Endothelial cell (in vitro differentiated cells): ENCODE results near the gene NRXN3. TPM values are rescaled to one million over a fixed set of nuclear protein-coding genes. Genes with fewer than 3 reads are reported as not detected.

ENCODE experiments used
- DNase-seq: peaks from one replicate; pipeline ENCODE4 v3.0.0; 2021; ENCODE audit warnings: low spot score
- H3K27ac Mint-ChIP-seq: one replicate; pipeline ENCODE4 v1.8.0; 2021; ENCODE audit warnings: mixed read lengths, inconsistent platforms; ENCODE audit not compliant: unreplicated experiment
- H3K27me3 Mint-ChIP-seq: one replicate; pipeline ENCODE4 v1.8.0; 2021; ENCODE audit warnings: mild to moderate bottlenecking, moderate library complexity, mixed read lengths, inconsistent platforms; ENCODE audit not compliant: unreplicated experiment
- H3K36me3 Mint-ChIP-seq: one replicate; pipeline ENCODE4 v1.8.0; 2021; ENCODE audit warnings: mild to moderate bottlenecking, low read depth, mixed read lengths, inconsistent platforms; ENCODE audit not compliant: unreplicated experiment
- H3K4me1 Mint-ChIP-seq: one replicate; pipeline ENCODE4 v1.8.0; 2021; ENCODE audit warnings: mild to moderate bottlenecking, mixed read lengths, inconsistent platforms; ENCODE audit not compliant: unreplicated experiment
- H3K4me3 Mint-ChIP-seq: one replicate; pipeline ENCODE4 v1.8.0; 2021; ENCODE audit warnings: mild to moderate bottlenecking, mixed read lengths, inconsistent platforms; ENCODE audit not compliant: unreplicated experiment
- H3K9me3 Mint-ChIP-seq: one replicate; pipeline ENCODE4 v1.8.0; 2021; ENCODE audit warnings: mixed read lengths, inconsistent platforms; ENCODE audit not compliant: unreplicated experiment
- CTCF ChIP-seq: fragments of 200-600 bp; sonication (generic); IDR thresholded peaks from one replicate; pipeline ENCODE4 v1.5.0; 2021; ENCODE audit warnings: antibody characterized with exemption; ENCODE audit not compliant: unreplicated experiment
- total RNA-seq: library from RNA; stranded (reverse); fragmentation: NEBNext Ultra II Directional; extraction: Animal tissue kit (Norgen Biotek cat#: 25700); gene quantifications from one replicate; pipeline ENCODE4 v1.2.1, GENCODE V29; 2021; ENCODE audit not compliant: unreplicated experiment

The NRXN3 gene
- total RNA-seq, 1 donor from 2014 or later: 2.3 TPM

- Mint-ChIP-seq H3K36me3 (no peaks in the 10 kb centered on the region), H3K9me3 (no peaks in the 10 kb centered on the region), H3K27ac (no peak overlapping the region), H3K4me1 (peaks cover 9% of the 10 kb centered on the region), H3K27me3 (peaks cover 4% of the 10 kb centered on the region), H3K4me3 (no peak overlapping the region)
- no peak for TF ChIP-seq CTCF
- DNase-seq: no peak
Measured at GRCh38 chr14:78610994-78611393, 440.8 kb downstream of the NRXN3 start.

DNA sequence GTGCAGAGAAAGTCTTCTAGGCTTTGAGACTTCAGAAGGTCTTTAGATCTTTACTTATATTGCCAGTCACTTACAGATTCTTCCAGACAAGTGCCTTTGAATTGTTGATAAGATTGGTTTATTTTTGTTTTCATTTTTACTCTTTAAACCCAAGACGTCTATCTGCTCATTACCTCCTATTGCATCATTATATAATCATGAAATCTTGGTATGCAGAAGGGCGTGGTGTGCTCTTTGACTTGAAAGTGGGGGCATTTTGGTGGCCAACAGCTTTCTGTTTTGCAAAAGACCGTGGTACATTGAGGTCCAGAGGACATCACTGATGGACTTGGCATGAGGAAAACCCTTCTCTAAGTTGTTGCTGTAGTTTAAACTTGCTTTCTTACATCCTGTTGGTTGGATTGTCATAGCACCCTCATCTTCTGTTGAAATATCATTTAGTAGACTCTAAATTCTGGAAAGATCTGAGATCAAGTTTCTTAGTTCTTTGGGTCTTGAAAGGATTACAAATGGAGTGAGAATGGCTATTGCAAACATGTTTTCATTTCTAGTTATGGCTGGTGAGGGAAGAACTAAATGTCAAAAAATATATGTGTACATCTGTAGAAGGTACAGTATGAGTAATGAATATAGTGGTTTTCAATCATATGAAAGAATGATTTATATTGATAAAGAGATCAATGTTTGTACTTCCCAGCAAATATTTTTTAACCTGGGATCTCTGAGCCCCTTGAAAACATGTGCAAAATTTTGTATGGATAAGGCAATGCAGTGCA, 441.8 kb downstream of the NRXN3 start:
- no peak for TF ChIP-seq CTCF
- no peak overlapping the region for H3K27ac Mint-ChIP-seq
- no peaks in the 10 kb centered on the region for H3K4me1 Mint-ChIP-seq
- no peak for DNase-seq
- H3K9me3 Mint-ChIP-seq: no peaks in the 10 kb centered on the region
- H3K4me3 Mint-ChIP-seq: no peak overlapping the region
- H3K27me3 Mint-ChIP-seq: peaks cover 4% of the 10 kb centered on the region
- no peaks in the 10 kb centered on the region for H3K36me3 Mint-ChIP-seq

- TF ChIP-seq CTCF: no peak
- H3K27me3 Mint-ChIP-seq: peaks cover 4% of the 10 kb centered on the region
- no peaks in the 10 kb centered on the region for H3K36me3 Mint-ChIP-seq
- no peaks in the 10 kb centered on the region for H3K4me1 Mint-ChIP-seq
- H3K27ac Mint-ChIP-seq: no peak overlapping the region
- no peak overlapping the region for H3K4me3 Mint-ChIP-seq
- no peak for DNase-seq
- no peaks in the 10 kb centered on the region for H3K9me3 Mint-ChIP-seq
Measured at GRCh38 chr14:78612666-78613065, 442.5 kb downstream of the NRXN3 start.

DNA sequence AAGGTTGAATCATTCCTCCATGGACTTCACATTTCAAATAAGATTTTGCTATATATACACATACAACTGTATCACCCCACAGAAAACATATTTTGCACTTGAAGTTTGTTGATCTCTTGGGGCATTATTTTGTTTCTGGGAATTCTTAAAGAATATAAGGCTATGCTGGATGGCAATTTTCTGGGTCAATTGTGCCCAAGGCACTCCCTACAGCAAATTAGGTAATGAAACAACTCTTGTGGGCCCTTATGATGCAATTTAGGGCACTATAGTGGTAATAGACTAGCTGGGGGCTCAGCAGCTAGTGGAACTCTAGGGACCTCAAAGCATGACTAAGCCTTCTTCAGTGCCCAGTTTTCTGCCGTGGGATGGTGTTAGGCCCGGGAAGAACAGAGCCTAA, 444.4 kb downstream of the NRXN3 start:
- no peak for DNase-seq
- no peak overlapping the region for H3K4me3 Mint-ChIP-seq
- H3K27ac Mint-ChIP-seq: no peak overlapping the region
- no peaks in the 10 kb centered on the region for H3K9me3 Mint-ChIP-seq
- H3K4me1 Mint-ChIP-seq: no peaks in the 10 kb centered on the region
- no peaks in the 10 kb centered on the region for H3K36me3 Mint-ChIP-seq
- no peak for TF ChIP-seq CTCF
- peaks cover 4% of the 10 kb centered on the region for H3K27me3 Mint-ChIP-seq

- Mint-ChIP-seq H3K27me3 (peaks cover 2% of the 10 kb centered on the region), H3K9me3 (no peaks in the 10 kb centered on the region), H3K4me1 (no peaks in the 10 kb centered on the region), H3K36me3 (no peaks in the 10 kb centered on the region), H3K27ac (no peak overlapping the region), H3K4me3 (no peak overlapping the region)
- DNase-seq: no peak
- no peak for TF ChIP-seq CTCF
Measured at GRCh38 chr14:78617735-78618134, 447.6 kb downstream of the NRXN3 start.
